Activated CD8-positive, alpha-beta memory T cell treated with anti-CD3 and anti-CD28 coated beads for 1 hour (primary cell): ENCODE data around the gene GLT6D1.

Experiments
- DNase-seq, 2 donors: peaks; one replicate each; pipeline ENCODE4 v3.0.0-alpha.2; 2020; ENCODE audit warnings: low read depth in 1 of 2; ENCODE audit errors: extremely low read depth in 1 of 2

GLT6D1 gene

GRCh38 chr9:135588371-135588770 is 51.0 kb downstream of the GLT6D1 start:
- DNase-seq = no peak

- no peak for DNase-seq
Observed at GRCh38 chr9:135587658-135588057, 51.7 kb downstream of the GLT6D1 start.

- no peak for DNase-seq
Observed at GRCh38 chr9:135586601-135587109, 52.7 kb downstream of the GLT6D1 start.

GRCh38 chr9:135584934-135585333 is 54.4 kb downstream of the GLT6D1 start:
- DNase-seq = no peak

GRCh38 chr9:135584371-135584770 is 55.0 kb downstream of the GLT6D1 start:
- no peak for DNase-seq

- DNase-seq = no peak
Observed at GRCh38 chr9:135583688-135584011, 55.7 kb downstream of the GLT6D1 start.

GRCh38 chr9:135582966-135583687 is 56.2 kb downstream of the GLT6D1 start:
- DNase-seq = no peak

GRCh38 chr9:135582541-135582940 is 56.8 kb downstream of the GLT6D1 start:
- no peak for DNase-seq

GRCh38 chr9:135581636-135582426 is 57.5 kb downstream of the GLT6D1 start:
- DNase-seq = no peak

- no peak for DNase-seq
Observed at GRCh38 chr9:135580664-135581380, 58.5 kb downstream of the GLT6D1 start.

- DNase-seq = no peak
Observed at GRCh38 chr9:135579889-135580660, 59.3 kb downstream of the GLT6D1 start.

- no peak for DNase-seq
Observed at GRCh38 chr9:135579356-135579755, 60.0 kb downstream of the GLT6D1 start.

GRCh38 chr9:135577256-135577655 is 62.1 kb downstream of the GLT6D1 start:
- DNase-seq = no peak

GRCh38 chr9:135575995-135576631 is 63.2 kb downstream of the GLT6D1 start:
- DNase-seq = no peak

- DNase-seq = no peak
Observed at GRCh38 chr9:135574943-135575342, 64.4 kb downstream of the GLT6D1 start.

GRCh38 chr9:135574331-135574730 is 65.0 kb downstream of the GLT6D1 start:
- no peak for DNase-seq
